ENCODE results near the gene MOB3A. TPM values are rescaled to one million over a fixed set of nuclear protein-coding genes. Genes with fewer than 3 reads are reported as not detected.
A peak's percentile ranks its signal among the peaks of the same experiment; 100 is the strongest.

Gene MOB3A
- total and polyA plus RNA-seq, 9 of the 15 experiments (the other 6 are each of a cell fraction or from before 2014, with no cell fraction given): 1.1 to 24.1 (median 6.0) TPM

DNA sequence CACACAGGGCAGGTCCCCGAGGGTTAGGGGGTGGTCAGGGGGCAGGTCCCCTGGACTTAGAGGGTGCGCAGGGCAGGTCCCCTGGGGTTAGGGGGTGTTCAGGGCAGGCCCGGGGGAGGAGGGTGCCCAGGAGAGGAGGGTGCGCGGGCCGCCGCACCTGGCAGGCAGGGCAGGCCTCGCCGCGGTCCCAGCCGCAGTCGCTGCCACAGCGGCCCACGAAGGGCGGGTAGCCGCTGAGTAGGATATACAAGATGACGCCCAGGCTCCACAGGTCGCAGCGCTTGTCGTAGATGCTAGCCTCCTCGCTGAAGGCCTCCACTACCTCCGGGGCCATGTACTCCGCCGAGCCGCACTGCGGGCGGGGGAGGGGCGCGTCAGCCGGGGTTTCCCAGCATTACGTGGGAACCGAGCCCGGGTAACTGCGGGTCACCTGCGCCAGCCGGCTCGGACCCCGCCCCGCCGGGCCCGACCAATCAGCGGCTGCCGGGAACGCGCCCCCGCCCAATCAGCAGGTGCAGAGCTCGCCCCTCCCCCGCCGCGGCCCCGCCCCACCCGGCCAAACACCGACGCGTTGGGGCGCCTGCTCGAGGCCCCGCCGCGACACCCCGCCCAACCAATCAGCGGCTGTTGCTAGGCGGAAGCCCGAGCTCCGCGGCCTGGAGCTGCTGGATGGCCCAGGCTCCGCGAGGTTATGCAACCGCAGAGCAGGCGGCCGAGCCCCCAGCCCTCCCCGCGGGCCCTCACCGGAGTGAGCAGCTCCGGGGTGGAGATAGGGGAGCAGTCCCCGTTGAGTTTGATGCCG lies 54.2 kb downstream of the MOB3A start (continued):
- TF ChIP-seq, protein P1, sequence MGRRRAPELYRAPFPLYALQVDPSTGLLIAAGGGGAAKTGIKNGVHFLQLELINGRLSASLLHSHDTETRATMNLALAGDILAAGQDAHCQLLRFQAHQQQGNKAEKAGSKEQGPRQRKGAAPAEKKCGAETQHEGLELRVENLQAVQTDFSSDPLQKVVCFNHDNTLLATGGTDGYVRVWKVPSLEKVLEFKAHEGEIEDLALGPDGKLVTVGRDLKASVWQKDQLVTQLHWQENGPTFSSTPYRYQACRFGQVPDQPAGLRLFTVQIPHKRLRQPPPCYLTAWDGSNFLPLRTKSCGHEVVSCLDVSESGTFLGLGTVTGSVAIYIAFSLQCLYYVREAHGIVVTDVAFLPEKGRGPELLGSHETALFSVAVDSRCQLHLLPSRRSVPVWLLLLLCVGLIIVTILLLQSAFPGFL (CRISPR knock-in tag; IDR thresholded peaks at IDR 0.05): no peak
- TF ChIP-seq ZNF668 (CRISPR knock-in tag; IDR thresholded peaks at IDR 0.05): no peak
- TF ChIP-seq RBM14 (IDR thresholded peaks at IDR 0.05; ENCODE audit: borderline replicate concordance, insufficient read depth, low read depth, low read length): no peak
- TF ChIP-seq TAF1 (IDR thresholded peaks at IDR 0.05; ENCODE audit: control insufficient read depth, extremely low read depth, insufficient read depth, low read length, severe bottlenecking): peak; percentile 1
- TF ChIP-seq ERF (CRISPR knock-in tag; IDR thresholded peaks at IDR 0.05): peak; percentile 14; the same call in 1 of the 2 replicates
- TF ChIP-seq DPF2 (IDR thresholded peaks at IDR 0.05): no peak
- TF ChIP-seq, protein P2, sequence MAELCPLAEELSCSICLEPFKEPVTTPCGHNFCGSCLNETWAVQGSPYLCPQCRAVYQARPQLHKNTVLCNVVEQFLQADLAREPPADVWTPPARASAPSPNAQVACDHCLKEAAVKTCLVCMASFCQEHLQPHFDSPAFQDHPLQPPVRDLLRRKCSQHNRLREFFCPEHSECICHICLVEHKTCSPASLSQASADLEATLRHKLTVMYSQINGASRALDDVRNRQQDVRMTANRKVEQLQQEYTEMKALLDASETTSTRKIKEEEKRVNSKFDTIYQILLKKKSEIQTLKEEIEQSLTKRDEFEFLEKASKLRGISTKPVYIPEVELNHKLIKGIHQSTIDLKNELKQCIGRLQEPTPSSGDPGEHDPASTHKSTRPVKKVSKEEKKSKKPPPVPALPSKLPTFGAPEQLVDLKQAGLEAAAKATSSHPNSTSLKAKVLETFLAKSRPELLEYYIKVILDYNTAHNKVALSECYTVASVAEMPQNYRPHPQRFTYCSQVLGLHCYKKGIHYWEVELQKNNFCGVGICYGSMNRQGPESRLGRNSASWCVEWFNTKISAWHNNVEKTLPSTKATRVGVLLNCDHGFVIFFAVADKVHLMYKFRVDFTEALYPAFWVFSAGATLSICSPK (IDR thresholded peaks at IDR 0.05; ENCODE audit: borderline replicate concordance): no peak
- TF ChIP-seq, protein P3, sequence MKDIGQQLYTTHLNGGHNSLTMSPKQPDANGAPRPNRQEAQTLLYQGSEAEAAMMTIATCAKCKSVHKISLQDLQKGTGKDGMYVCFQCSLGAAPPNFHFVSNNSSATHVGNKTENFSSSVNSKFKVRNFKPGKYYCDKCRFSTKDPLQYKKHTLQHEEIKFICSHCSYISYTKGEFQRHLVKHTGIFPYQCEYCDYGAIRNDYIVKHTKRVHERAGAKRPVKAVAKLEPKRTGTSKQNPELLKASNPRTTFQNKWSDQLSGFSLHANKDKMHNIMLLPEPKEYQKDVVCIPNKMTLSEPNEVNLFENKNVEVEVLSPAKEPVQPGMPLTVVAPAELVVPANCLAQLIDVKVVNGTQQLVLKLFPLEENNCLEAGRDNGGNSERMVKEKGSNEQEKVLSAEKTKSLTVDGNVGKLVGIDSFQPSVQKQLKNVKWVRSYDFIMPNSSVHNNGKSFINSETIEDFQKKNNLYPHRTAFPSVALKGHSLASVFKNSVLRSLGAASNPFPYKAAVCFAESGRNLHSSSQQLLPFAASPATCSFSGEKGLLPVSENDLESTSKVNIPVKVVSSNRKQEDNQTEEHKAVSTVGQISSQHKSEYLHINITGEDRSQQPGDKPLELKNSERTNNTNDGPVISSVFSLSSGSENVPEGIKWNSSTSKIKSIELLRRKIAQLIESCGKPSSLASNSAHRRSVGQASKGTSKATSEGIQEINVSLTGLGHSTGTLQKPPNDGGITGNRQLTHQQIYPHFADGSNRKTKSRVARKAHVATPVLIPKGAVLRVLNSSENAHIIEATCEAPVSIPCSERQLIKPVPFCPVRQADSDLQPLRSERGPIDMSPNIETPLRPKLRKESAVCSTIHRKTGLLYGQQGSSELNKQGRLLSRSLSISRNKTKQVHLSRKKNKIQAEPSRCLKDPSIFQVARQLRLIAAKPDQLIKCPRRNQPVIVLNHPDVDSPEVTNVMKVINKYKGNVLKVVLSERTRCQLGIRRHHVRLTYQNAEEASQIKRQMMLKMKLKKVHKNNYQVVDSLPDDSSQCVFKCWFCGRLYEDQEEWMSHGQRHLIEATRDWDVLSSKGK (CRISPR knock-in tag; IDR thresholded peaks at IDR 0.05): no peak
- no peak for TF ChIP-seq SREBF1 (IDR thresholded peaks at IDR 0.05; ENCODE audit: borderline replicate concordance, low read depth, low read length)
- TF ChIP-seq ZNF436 (CRISPR knock-in tag; IDR thresholded peaks at IDR 0.05): no peak
- TF ChIP-seq E2F4 (CRISPR knock-in tag; IDR thresholded peaks at IDR 0.05; ENCODE audit: low read depth): no peak
- TF ChIP-seq ETS1 (conservative IDR thresholded peaks at IDR 0.05; ENCODE audit: control insufficient read depth, low read depth, low read length): peak; percentile 81; the same call in 1 of the 2 replicates
- peak; percentile 75 for TF ChIP-seq POLR2G (IDR thresholded peaks at IDR 0.05; ENCODE audit: low read depth, low read length)
- no peak for TF ChIP-seq ZNF551 (CRISPR knock-in tag; IDR thresholded peaks at IDR 0.05)
- TF ChIP-seq NFXL1 (CRISPR knock-in tag; IDR thresholded peaks at IDR 0.05): no peak
- no peak for TF ChIP-seq SIRT6 (IDR thresholded peaks at IDR 0.05; ENCODE audit: low read depth, low read length)
- TF ChIP-seq BRF1 (IDR thresholded peaks at IDR 0.05; ENCODE audit: borderline replicate concordance, extremely low read depth, insufficient read length): no peak

Data from K562 (cell line).